ENCODE measurements around the gene TRAPPC2B.

DNA sequence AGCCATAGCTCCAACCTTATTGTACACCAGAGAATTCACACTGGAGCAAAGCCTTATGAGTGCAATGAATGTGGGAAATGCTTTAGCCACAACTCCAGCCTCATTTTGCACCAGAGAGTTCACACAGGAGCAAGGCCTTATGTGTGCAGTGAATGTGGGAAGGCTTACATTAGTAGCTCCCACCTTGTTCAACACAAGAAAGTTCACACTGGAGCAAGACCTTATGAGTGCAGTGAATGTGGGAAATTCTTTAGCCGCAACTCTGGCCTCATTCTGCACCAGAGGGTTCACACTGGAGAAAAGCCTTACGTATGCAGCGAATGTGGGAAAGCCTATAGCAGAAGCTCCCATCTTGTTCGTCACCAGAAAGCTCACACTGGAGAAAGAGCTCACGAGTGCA, 5.9 kb upstream of the TRAPPC2B start:
- TF ChIP-seq, protein P1, sequence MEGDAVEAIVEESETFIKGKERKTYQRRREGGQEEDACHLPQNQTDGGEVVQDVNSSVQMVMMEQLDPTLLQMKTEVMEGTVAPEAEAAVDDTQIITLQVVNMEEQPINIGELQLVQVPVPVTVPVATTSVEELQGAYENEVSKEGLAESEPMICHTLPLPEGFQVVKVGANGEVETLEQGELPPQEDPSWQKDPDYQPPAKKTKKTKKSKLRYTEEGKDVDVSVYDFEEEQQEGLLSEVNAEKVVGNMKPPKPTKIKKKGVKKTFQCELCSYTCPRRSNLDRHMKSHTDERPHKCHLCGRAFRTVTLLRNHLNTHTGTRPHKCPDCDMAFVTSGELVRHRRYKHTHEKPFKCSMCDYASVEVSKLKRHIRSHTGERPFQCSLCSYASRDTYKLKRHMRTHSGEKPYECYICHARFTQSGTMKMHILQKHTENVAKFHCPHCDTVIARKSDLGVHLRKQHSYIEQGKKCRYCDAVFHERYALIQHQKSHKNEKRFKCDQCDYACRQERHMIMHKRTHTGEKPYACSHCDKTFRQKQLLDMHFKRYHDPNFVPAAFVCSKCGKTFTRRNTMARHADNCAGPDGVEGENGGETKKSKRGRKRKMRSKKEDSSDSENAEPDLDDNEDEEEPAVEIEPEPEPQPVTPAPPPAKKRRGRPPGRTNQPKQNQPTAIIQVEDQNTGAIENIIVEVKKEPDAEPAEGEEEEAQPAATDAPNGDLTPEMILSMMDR (IDR thresholded peaks at IDR 0.05), result no peak
- TF ChIP-seq EZH2 (IDR thresholded peaks at IDR 0.05), result no peak

Measured in neural progenitor cell (in vitro differentiated cells).